Sigmoid colon (tissue), 4 donors: ENCODE results near the gene IGF2R.

Experiments
- CTCF ChIP-seq, 4 experiments: fragments of 450-650 bp in 3 of 4; fragments of 200-600 bp in 1 of 4; IDR thresholded peaks; one replicate each; pipeline ENCODE4 v1.5.1; 2016 to 2019; ENCODE audit warnings: antibody characterized with exemption in 4 of 4, mild to moderate bottlenecking in 3 of 4, moderate library complexity in 2 of 4
- EP300 ChIP-seq, 4 donors: sonication (generic); formaldehyde crosslinking; IDR thresholded peaks; one replicate each; pipeline ENCODE4 v1.6.1; 2017; ENCODE audit warnings: antibody characterized with exemption in 4 of 4
- POLR2A ChIP-seq, 2 donors: fragments of 450-650 bp; IDR thresholded peaks; one replicate each; pipeline ENCODE4 v1.6.1; 2016; ENCODE audit warnings: antibody characterized with exemption in 2 of 2, mild to moderate bottlenecking in 2 of 2, moderate library complexity in 2 of 2
- POLR2AphosphoS5 ChIP-seq, 4 donors: sonication (generic); formaldehyde crosslinking; IDR thresholded peaks; one replicate each; pipeline ENCODE4 v1.6.1; 2017; ENCODE audit warnings: antibody characterized with exemption in 4 of 4

- TF ChIP-seq CTCF (IDR thresholded peaks at IDR 0.05) = no peak
- no peak for TF ChIP-seq POLR2AphosphoS5 (IDR thresholded peaks at IDR 0.05)
- no peak for TF ChIP-seq POLR2A (IDR thresholded peaks at IDR 0.05)
- TF ChIP-seq EP300 (IDR thresholded peaks at IDR 0.05) = no peak
Measured at GRCh38 chr6:159984268-159984786, 15.4 kb downstream of the IGF2R start.
